Suppressor macrophage treated with lipopolysaccharide for 4 hours (primary cell): Measurements from ENCODE around the gene THEMIS.
A peak's percentile ranks its signal among the peaks of the same experiment; 100 is the strongest.
"Not testable (repeated sequence)": the region's sequence is repeated elsewhere in the genome, so short reads cannot be mapped to it uniquely, and the experiment has no call there.

Experiments used
- DNase-seq: peaks from one replicate; pipeline ENCODE4 v3.0.0-alpha.2; 2020

THEMIS gene

GRCh38 chr6:127900935-127901334 is at the start of gene THEMIS:
Gene THEMIS (minus strand): TSS chr6:127901058. CDS start chr6:127900932, 126 bp downstream.
- DNase-seq: no peak

- DNase-seq: no peak
Measured at GRCh38 chr6:127949251-127949650, 48.4 kb upstream of the THEMIS start.

- no peak for DNase-seq
Measured at GRCh38 chr6:127946388-127946787, 45.5 kb upstream of the THEMIS start.

GRCh38 chr6:127945434-127946097 is 44.7 kb upstream of the THEMIS start:
- no peak for DNase-seq

- no peak for DNase-seq
Measured at GRCh38 chr6:127941228-127941627, 40.4 kb upstream of the THEMIS start.

GRCh38 chr6:127939442-127940066 is 38.7 kb upstream of the THEMIS start:
- no peak for DNase-seq

- DNase-seq: peak; percentile 16
Measured at GRCh38 chr6:127938701-127939100, 37.8 kb upstream of the THEMIS start.

- no peak for DNase-seq
Measured at GRCh38 chr6:127937747-127938146, 36.9 kb upstream of the THEMIS start.

GRCh38 chr6:127937102-127937501 is 36.2 kb upstream of the THEMIS start:
- no peak for DNase-seq

GRCh38 chr6:127934956-127935355 is 34.1 kb upstream of the THEMIS start:
- DNase-seq: no peak

GRCh38 chr6:127933852-127934840 is 33.3 kb upstream of the THEMIS start:
- DNase-seq: no peak

- DNase-seq: no peak
Measured at GRCh38 chr6:127933137-127933536, 32.3 kb upstream of the THEMIS start.

GRCh38 chr6:127932708-127933107 is 31.9 kb upstream of the THEMIS start:
- DNase-seq: no peak

GRCh38 chr6:127926441-127926840 is 25.6 kb upstream of the THEMIS start:
- DNase-seq: not testable (repeated sequence)

GRCh38 chr6:127924440-127924839 is 23.6 kb upstream of the THEMIS start:
- no peak for DNase-seq

GRCh38 chr6:127924031-127924430 is 23.2 kb upstream of the THEMIS start:
- no peak for DNase-seq

GRCh38 chr6:127923135-127923534 is 22.3 kb upstream of the THEMIS start:
- no peak for DNase-seq

GRCh38 chr6:127921982-127922381 is 21.1 kb upstream of the THEMIS start:
- no peak for DNase-seq

- DNase-seq: no peak
Measured at GRCh38 chr6:127920804-127921203, 19.9 kb upstream of the THEMIS start.

- no peak for DNase-seq
Measured at GRCh38 chr6:127918506-127919427, 17.9 kb upstream of the THEMIS start.

GRCh38 chr6:127917766-127918165 is 16.9 kb upstream of the THEMIS start:
- DNase-seq: no peak

- no peak for DNase-seq
Measured at GRCh38 chr6:127914240-127914639, 13.4 kb upstream of the THEMIS start.
